HCT116 (cell line): ENCODE measurements around the gene PMAIP1. TPM values are rescaled to one million over a fixed set of nuclear protein-coding genes. Genes with fewer than 3 reads are reported as not detected.
A peak's percentile ranks its signal among the peaks of the same experiment; 100 is the strongest.

Source experiments
- ATAC-seq: fragments of 200-7000 bp; cut with Tn5 transposase; 2 replicates; pipeline ENCODE4 v1.9.1; 2020; ENCODE audit warnings: mild to moderate bottlenecking, moderate library complexity
- BruUV-seq: library from RNA; stranded (reverse); fragments of 400-500 nt; replicated peaks from 2 replicates; lab custom pipeline; 2021; lab: Mats Ljungman, UMichigan
- CTCF ChIA-PET: fragments of 300-600 bp; sonication (Branson Sonifier 250); formaldehyde crosslinking; loops from one replicate; lab custom pipeline; 2021; ENCODE audit warnings: antibody characterized with exemption; lab: Charles Lee
- POLR2A ChIA-PET: fragments of 300-600, 350-600 bp; sonication (Branson Sonifier 250); formaldehyde crosslinking; loops from one replicate; lab custom pipeline; 2021; ENCODE audit warnings: antibody characterized with exemption; lab: Charles Lee
- RAD21 ChIA-PET, 2 experiments: fragments of 300-600 bp; sonication (Branson Sonifier 250); formaldehyde crosslinking; loops; one replicate each; lab custom pipeline; 2023; ENCODE audit warnings: low total read pairs in 2 of 2; ENCODE audit not compliant: uncharacterized antibody in 2 of 2, unreplicated experiment in 2 of 2, low non-redundant PET in 1 of 2; lab: Charles Lee
- DNase-seq: peaks from one replicate; pipeline ENCODE4 v3.0.0-alpha.2; 2010; ENCODE audit warnings: low read depth, low spot score
- H2AFZ ChIP-seq: fragments of 200-600 bp; shearing (Covaris generic), sonication (generic); 2 replicates; pipeline ENCODE4 v1.6.1; 2017; ENCODE audit warnings: low read depth, mixed run types, mixed read lengths, antibody characterized with exemption, low read length; ENCODE audit not compliant: poor library complexity, severe bottlenecking
- H3K27ac ChIP-seq: 2 replicates; pipeline ENCODE4 v1.5.1; 2012; ENCODE audit warnings: low read depth, low read length
- H3K27me3 ChIP-seq: fragments of 200-600 bp; sonication (generic); 2 replicates; pipeline ENCODE4 v1.6.1; 2016; ENCODE audit warnings: mixed run types, low read length, mixed read lengths; ENCODE audit not compliant: insufficient read depth
- H3K36me3 ChIP-seq, 2 experiments: fragments of 200-500 bp in 1 of 2; fragments of 200-600 bp in 1 of 2; sonication (Bioruptor generic) in 1 of 2; sonication (generic) in 1 of 2; 2 replicates each; pipeline versions ENCODE4 v1.5.1 to v1.6.1; 2014 to 2016; ENCODE audit warnings: low read length in 2 of 2, inconsistent platforms in 1 of 2, mixed read lengths in 1 of 2, mixed run types in 1 of 2; ENCODE audit not compliant: insufficient read depth in 2 of 2, control insufficient read depth in 1 of 2
- H3K4me1 ChIP-seq, 2 experiments: fragments of 200-600 bp in 1 of 2; sonication (generic) in 1 of 2; 2 replicates each; pipeline versions ENCODE4 v1.5.1 to v1.6.1; 2012 to 2017; ENCODE audit warnings: low read length in 2 of 2, inconsistent platforms in 1 of 2, mild to moderate bottlenecking in 1 of 2, mixed read lengths in 1 of 2, mixed run types in 1 of 2, moderate library complexity in 1 of 2; ENCODE audit not compliant: insufficient read depth in 2 of 2, control insufficient read depth in 1 of 2
- H3K4me2 ChIP-seq: fragments of 200-600 bp; sonication (generic); 2 replicates; pipeline ENCODE4 v1.6.1; 2017; ENCODE audit warnings: mixed run types, low read length, mixed read lengths
- H3K4me3 ChIP-seq, 2 experiments: fragments of 200-600 bp in 1 of 2; sonication (generic) in 1 of 2; replicated peaks in 1 of 2; 2 replicates each; pipeline ENCODE4 v1.5.1; 2011 to 2016; ENCODE audit warnings: low read length in 2 of 2, control low read depth in 1 of 2, low read depth in 1 of 2, mild to moderate bottlenecking in 1 of 2, mixed read lengths in 1 of 2, mixed run types in 1 of 2
- H3K79me2 ChIP-seq: fragments of 200-600 bp; sonication (generic); 2 replicates; pipeline ENCODE4 v1.6.1; 2017; ENCODE audit warnings: mild to moderate bottlenecking, mixed run types, low read length, moderate library complexity, mixed read lengths; ENCODE audit not compliant: insufficient read depth
- H3K9ac ChIP-seq: fragments of 200-600 bp; sonication (generic); 2 replicates; pipeline ENCODE4 v1.6.1; 2016; ENCODE audit warnings: low read length, mixed read lengths
- H3K9me2 ChIP-seq: fragments of 200-600 bp; sonication (generic), shearing (Covaris generic); 2 replicates; pipeline ENCODE4 v1.6.1; 2017; ENCODE audit warnings: mixed run types, mild to moderate bottlenecking, moderate library complexity; ENCODE audit not compliant: insufficient read depth
- H3K9me3 ChIP-seq, 2 experiments: fragments of 200-500 bp in 1 of 2; fragments of 200-600 bp in 1 of 2; sonication (Bioruptor generic) in 1 of 2; sonication (generic) in 1 of 2; 2 replicates each; pipeline ENCODE4 v1.6.1; 2014 to 2017; ENCODE audit warnings: low read length in 2 of 2, mixed read lengths in 2 of 2, inconsistent platforms in 1 of 2, low read depth in 1 of 2, mild to moderate bottlenecking in 1 of 2, mixed run types in 1 of 2, moderate library complexity in 1 of 2; ENCODE audit not compliant: control insufficient read depth in 1 of 2, insufficient read depth in 1 of 2
- H4K20me1 ChIP-seq: fragments of 200-600 bp; sonication (generic), shearing (Covaris generic); 2 replicates; pipeline ENCODE4 v1.6.1; 2017; ENCODE audit warnings: mixed run types, mild to moderate bottlenecking, moderate library complexity; ENCODE audit not compliant: insufficient read depth
- CBX3 ChIP-seq: IDR thresholded peaks from 2 replicates; pipeline ENCODE4 v1.6.1; 2012; ENCODE audit warnings: low read depth
- ELF1 ChIP-seq: IDR thresholded peaks from 2 replicates; pipeline ENCODE4 v1.6.1; 2012; ENCODE audit warnings: low read depth, borderline replicate concordance
- EZH2 ChIP-seq: fragments of 200-600 bp; sonication (generic); IDR thresholded peaks from 2 replicates; pipeline ENCODE4 v1.6.1; 2017; ENCODE audit warnings: antibody characterized with exemption, mixed run types
- EZH2phosphoT487 ChIP-seq: fragments of 200-600 bp; IDR thresholded peaks from 2 replicates; pipeline ENCODE4 v1.6.1; 2018; ENCODE audit warnings: antibody characterized with exemption, borderline replicate concordance
- FOSL1 ChIP-seq: IDR thresholded peaks from 2 replicates; pipeline ENCODE4 v1.6.1; 2012; ENCODE audit warnings: low read depth
- JUND ChIP-seq: IDR thresholded peaks from 2 replicates; pipeline ENCODE4 v1.6.1; 2012
- POLR2A ChIP-seq: IDR thresholded peaks from 2 replicates; pipeline ENCODE4 v1.7.0; 2011; ENCODE audit warnings: borderline replicate concordance; ENCODE audit not compliant: insufficient read depth, insufficient read length; ENCODE audit errors: extremely low read depth
- RAD21 ChIP-seq: IDR thresholded peaks from 2 replicates; pipeline ENCODE4 v1.6.1; 2012; ENCODE audit warnings: low read depth, mild to moderate bottlenecking
- SP1 ChIP-seq: IDR thresholded peaks from 2 replicates; pipeline ENCODE4 v1.6.1; 2012; ENCODE audit warnings: low read depth
- SRF ChIP-seq: IDR thresholded peaks from 2 replicates; pipeline ENCODE4 v1.6.1; 2012; ENCODE audit warnings: low read depth
- ZNF274 ChIP-seq: fragments of 200-500 bp; sonication (Bioruptor generic); IDR thresholded peaks from 2 replicates; pipeline ENCODE4 v1.6.1; 2014; ENCODE audit warnings: mild to moderate bottlenecking, low read depth, low read length, inconsistent platforms
- intact Hi-C: fragments of 100-400 bp; cut with micrococcal nuclease; formaldehyde crosslinking; loops from 2 replicates; pipeline ENCODE4 v1.10.0; 2022
- total RNA-seq: library from RNA; stranded (reverse); gene quantifications from one replicate; pipeline ENCODE4 v1.2.1, GENCODE V29; 2021; ENCODE audit not compliant: unreplicated experiment
- TF ChIP-seq, protein P1 (sequence below), 3 experiments: fragments of 200-600 bp in 1 of 3; sonication (generic) in 1 of 3; IDR thresholded peaks in 2 of 3; conservative IDR thresholded peaks in 1 of 3; 2 replicates each; pipeline ENCODE4 v1.5.1; 2012 to 2017; ENCODE audit warnings: low read depth in 2 of 3, low read length in 2 of 3, antibody characterized with exemption in 1 of 3, borderline replicate concordance in 1 of 3, control low read depth in 1 of 3, mild to moderate bottlenecking in 1 of 3, mixed read lengths in 1 of 3, mixed run types in 1 of 3, moderate library complexity in 1 of 3; ENCODE audit not compliant: insufficient read depth in 1 of 3
- TF ChIP-seq, protein P2 (sequence below): IDR thresholded peaks from 2 replicates; pipeline ENCODE4 v1.6.1; 2012
- TF ChIP-seq, protein P3 (sequence below): IDR thresholded peaks from 2 replicates; pipeline ENCODE4 v1.6.1; 2011; ENCODE audit warnings: mild to moderate bottlenecking, low read length, moderate library complexity; ENCODE audit not compliant: insufficient replicate concordance; ENCODE audit errors: extremely low read depth

Gene PMAIP1
- total RNA-seq, 1 experiment from 2014 or later = 66.7 TPM

DNA sequence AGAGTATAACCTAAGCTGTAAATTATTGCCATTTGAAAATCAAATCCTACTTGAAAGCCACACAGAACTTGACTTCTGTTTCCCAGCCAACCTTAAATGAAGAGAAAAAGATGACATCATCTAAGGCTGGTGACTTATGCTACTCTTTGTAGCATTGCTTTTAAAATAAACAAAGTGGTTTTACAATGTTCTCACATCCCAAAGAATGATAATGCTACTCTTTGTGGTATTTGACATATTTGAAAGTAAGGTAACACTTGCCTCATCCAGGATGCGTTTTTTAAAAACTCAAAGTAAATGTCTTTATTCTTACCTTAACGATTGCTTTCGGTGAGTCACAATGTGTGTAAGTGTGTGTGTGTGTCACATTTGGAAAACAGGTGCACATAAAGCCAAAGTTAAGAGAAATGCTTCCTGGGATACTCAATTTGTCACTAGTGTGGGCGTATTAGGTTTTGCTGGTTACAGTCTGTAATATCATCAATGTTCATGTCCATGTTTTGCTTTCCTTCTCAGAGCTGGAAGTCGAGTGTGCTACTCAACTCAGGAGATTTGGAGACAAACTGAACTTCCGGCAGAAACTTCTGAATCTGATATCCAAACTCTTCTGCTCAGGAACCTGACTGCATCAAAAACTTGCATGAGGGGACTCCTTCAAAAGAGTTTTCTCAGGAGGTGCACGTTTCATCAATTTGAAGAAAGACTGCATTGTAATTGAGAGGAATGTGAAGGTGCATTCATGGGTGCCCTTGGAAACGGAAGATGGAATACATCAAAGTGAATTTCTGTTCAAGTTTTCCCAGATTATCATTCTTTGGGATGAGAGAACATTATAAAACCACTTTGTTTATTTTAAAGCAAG, 2.6 kb downstream of the PMAIP1 start:
- Histone ChIP-seq H3K27ac (no peak overlapping the region), H3K9me2 (no peaks in the 10 kb centered on the region), H3K79me2 (peaks cover 50% of the 10 kb centered on the region)

More for the DNA sequence above, 2.6 kb downstream of the PMAIP1 start:
- ATAC-seq = no peak
- Histone ChIP-seq H3K36me3 (peaks cover 11 to 20% of the 10 kb centered on the region in 2 experiments; a peak in 3 of 4 replicates), H3K4me1 (peaks cover 36 to 75% of the 10 kb centered on the region in 2 experiments), H4K20me1 (peaks cover 13% of the 10 kb centered on the region; the same call in 1 of the 2 replicates), H3K4me2 (peak overlapping the region; percentile 86; the same call in 1 of the 2 replicates), H3K9ac (no peak overlapping the region), H3K27me3 (no peaks in the 10 kb centered on the region), H3K4me3 (no peak overlapping the region), H2AFZ (no peak overlapping the region), H3K9me3 (no peaks in the 10 kb centered on the region)
- ChIA-PET RAD21 (no interaction called here), CTCF (no interaction called here), POLR2A (interaction anchor here (3.1 kb wide), 1 partner anchor 64 kb away, joined by 10 read pairs; no protein-coding TSS in a partner anchor)
- intact Hi-C loops = no loop called here
- TF ChIP-seq ZNF274 (no peak), EZH2 (no peak), RAD21 (no peak), JUND (no peak), SRF (no peak), SP1 (no peak), CBX3 (no peak), POLR2A (no peak), FOSL1 (no peak), EZH2phosphoT487 (no peak), ELF1 (no peak)
- TF ChIP-seq, protein P1, sequence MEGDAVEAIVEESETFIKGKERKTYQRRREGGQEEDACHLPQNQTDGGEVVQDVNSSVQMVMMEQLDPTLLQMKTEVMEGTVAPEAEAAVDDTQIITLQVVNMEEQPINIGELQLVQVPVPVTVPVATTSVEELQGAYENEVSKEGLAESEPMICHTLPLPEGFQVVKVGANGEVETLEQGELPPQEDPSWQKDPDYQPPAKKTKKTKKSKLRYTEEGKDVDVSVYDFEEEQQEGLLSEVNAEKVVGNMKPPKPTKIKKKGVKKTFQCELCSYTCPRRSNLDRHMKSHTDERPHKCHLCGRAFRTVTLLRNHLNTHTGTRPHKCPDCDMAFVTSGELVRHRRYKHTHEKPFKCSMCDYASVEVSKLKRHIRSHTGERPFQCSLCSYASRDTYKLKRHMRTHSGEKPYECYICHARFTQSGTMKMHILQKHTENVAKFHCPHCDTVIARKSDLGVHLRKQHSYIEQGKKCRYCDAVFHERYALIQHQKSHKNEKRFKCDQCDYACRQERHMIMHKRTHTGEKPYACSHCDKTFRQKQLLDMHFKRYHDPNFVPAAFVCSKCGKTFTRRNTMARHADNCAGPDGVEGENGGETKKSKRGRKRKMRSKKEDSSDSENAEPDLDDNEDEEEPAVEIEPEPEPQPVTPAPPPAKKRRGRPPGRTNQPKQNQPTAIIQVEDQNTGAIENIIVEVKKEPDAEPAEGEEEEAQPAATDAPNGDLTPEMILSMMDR (IDR thresholded peaks at IDR 0.05 in 2 of 3, conservative IDR thresholded peaks at IDR 0.05 in 1 of 3; ENCODE audit: borderline replicate concordance in 1 of 3, insufficient read depth in 1 of 3, low read depth in 2 of 3, low read length in 2 of 3) = no peak
- TF ChIP-seq, protein P2, sequence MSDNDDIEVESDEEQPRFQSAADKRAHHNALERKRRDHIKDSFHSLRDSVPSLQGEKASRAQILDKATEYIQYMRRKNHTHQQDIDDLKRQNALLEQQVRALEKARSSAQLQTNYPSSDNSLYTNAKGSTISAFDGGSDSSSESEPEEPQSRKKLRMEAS = no peak
- TF ChIP-seq, protein P3, sequence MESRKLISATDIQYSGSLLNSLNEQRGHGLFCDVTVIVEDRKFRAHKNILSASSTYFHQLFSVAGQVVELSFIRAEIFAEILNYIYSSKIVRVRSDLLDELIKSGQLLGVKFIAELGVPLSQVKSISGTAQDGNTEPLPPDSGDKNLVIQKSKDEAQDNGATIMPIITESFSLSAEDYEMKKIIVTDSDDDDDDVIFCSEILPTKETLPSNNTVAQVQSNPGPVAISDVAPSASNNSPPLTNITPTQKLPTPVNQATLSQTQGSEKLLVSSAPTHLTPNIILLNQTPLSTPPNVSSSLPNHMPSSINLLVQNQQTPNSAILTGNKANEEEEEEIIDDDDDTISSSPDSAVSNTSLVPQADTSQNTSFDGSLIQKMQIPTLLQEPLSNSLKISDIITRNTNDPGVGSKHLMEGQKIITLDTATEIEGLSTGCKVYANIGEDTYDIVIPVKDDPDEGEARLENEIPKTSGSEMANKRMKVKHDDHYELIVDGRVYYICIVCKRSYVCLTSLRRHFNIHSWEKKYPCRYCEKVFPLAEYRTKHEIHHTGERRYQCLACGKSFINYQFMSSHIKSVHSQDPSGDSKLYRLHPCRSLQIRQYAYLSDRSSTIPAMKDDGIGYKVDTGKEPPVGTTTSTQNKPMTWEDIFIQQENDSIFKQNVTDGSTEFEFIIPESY = no peak
- DNase-seq = no peak
- BruUV-seq = no TSS peak
